Measurements from ENCODE around the gene PIP5KL1.

PIP5KL1 gene

DNA sequence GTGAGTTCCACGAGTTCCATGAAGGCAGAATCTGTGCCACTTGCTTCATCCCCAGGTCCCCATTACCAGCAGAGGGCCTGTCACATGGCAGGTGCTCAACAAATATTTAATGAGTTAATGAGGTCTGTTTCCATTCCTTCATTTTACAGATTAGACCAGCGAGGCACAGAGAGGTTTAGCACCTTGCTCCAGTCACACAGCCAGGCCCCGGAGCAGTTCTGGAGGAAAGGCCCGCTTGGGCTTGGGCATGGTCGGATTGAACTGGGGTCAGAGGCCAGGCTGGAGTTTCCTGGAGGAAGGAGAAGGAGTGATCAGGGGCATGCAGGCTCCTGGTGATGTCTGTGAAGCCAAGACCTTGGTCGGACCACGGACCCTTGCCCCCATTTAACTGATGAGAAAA is 9.8 kb downstream of the PIP5KL1 start:
- peaks cover 12% of the 10 kb centered on the region for H3F3A ChIP-seq (ENCODE audit: control insufficient read depth, insufficient read depth)
- H3K9me3 ChIP-seq (ENCODE audit: control insufficient read depth, insufficient read depth, low read length) = no peaks in the 10 kb centered on the region
- peaks cover 45% of the 10 kb centered on the region for H3K4me1 ChIP-seq (ENCODE audit: control insufficient read depth, low read length)
- peaks cover 9% of the 10 kb centered on the region for H3K36me3 ChIP-seq (ENCODE audit: control insufficient read depth, low read length)
- no peaks in the 10 kb centered on the region for H3K9me2 ChIP-seq (replicated peaks; ENCODE audit: control insufficient read depth, low read length)
- TF ChIP-seq EZH2phosphoT487 (IDR thresholded peaks at IDR 0.05; ENCODE audit: borderline replicate concordance, low read length) = no peak
- TF ChIP-seq, protein P1, sequence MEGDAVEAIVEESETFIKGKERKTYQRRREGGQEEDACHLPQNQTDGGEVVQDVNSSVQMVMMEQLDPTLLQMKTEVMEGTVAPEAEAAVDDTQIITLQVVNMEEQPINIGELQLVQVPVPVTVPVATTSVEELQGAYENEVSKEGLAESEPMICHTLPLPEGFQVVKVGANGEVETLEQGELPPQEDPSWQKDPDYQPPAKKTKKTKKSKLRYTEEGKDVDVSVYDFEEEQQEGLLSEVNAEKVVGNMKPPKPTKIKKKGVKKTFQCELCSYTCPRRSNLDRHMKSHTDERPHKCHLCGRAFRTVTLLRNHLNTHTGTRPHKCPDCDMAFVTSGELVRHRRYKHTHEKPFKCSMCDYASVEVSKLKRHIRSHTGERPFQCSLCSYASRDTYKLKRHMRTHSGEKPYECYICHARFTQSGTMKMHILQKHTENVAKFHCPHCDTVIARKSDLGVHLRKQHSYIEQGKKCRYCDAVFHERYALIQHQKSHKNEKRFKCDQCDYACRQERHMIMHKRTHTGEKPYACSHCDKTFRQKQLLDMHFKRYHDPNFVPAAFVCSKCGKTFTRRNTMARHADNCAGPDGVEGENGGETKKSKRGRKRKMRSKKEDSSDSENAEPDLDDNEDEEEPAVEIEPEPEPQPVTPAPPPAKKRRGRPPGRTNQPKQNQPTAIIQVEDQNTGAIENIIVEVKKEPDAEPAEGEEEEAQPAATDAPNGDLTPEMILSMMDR (IDR thresholded peaks at IDR 0.05; ENCODE audit: low read depth, low read length, poor library complexity, severe bottlenecking) = no peak
- H3K79me2 ChIP-seq (ENCODE audit: control insufficient read depth, low read length) = peaks cover 10% of the 10 kb centered on the region
- H4K20me1 ChIP-seq (ENCODE audit: control insufficient read depth, insufficient read depth, low read depth, low read length) = no peaks in the 10 kb centered on the region
- no peak overlapping the region for H3K4me3 ChIP-seq (ENCODE audit: low read length)
- H3K4me2 ChIP-seq (ENCODE audit: low read length) = no peak overlapping the region
- peaks cover 26% of the 10 kb centered on the region for H3K27me3 ChIP-seq (ENCODE audit: control insufficient read depth, low read length)
- no peak overlapping the region for H3K27ac ChIP-seq (ENCODE audit: low read depth, low read length)

DNA sequence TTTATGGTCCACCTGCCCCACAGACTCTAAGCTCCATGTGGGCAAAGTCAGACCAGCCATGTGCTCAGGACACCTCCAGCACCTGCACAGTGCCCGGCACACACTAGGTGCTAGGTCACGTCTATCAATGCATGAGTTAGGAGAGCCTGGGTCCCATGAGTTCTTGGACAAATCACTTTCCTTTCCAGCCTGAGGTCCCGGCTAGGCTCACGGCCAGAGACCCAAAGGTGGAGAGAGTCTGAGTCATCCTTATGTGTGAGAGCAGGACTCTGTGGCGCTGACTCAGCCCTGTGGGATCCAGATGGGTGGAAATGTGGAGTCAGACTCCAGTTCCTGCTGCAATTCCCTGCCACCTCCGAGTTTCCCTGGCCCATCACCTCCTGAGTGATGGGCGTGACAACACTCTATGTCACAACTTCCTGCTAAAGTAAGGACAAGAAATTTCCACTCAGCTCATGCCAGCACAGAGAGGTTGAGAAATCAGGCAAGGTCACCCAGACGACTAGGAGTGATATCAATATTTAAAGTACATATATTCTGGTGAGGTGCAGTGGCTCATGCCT is 11.2 kb downstream of the PIP5KL1 start:
- no peak overlapping the region for H3K4me3 ChIP-seq (ENCODE audit: low read length)
- no peaks in the 10 kb centered on the region for H3K9me3 ChIP-seq (ENCODE audit: control insufficient read depth, insufficient read depth, low read length)
- H3K4me1 ChIP-seq (ENCODE audit: control insufficient read depth, low read length) = peaks cover 59% of the 10 kb centered on the region
- H3K36me3 ChIP-seq (ENCODE audit: control insufficient read depth, low read length) = peaks cover 21% of the 10 kb centered on the region
- H3K4me2 ChIP-seq (ENCODE audit: low read length) = no peak overlapping the region
- peaks cover 22% of the 10 kb centered on the region for H3K79me2 ChIP-seq (ENCODE audit: control insufficient read depth, low read length)
- TF ChIP-seq, protein P1 (IDR thresholded peaks at IDR 0.05; ENCODE audit: low read depth, low read length, poor library complexity, severe bottlenecking) = no peak
- no peaks in the 10 kb centered on the region for H3K9me2 ChIP-seq (replicated peaks; ENCODE audit: control insufficient read depth, low read length)
- peaks cover 14% of the 10 kb centered on the region for H3F3A ChIP-seq (ENCODE audit: control insufficient read depth, insufficient read depth)
- no peak overlapping the region for H3K27ac ChIP-seq (ENCODE audit: low read depth, low read length)
- no peaks in the 10 kb centered on the region for H4K20me1 ChIP-seq (ENCODE audit: control insufficient read depth, insufficient read depth, low read depth, low read length)
- peaks cover 17% of the 10 kb centered on the region for H3K27me3 ChIP-seq (ENCODE audit: control insufficient read depth, low read length)

DNA sequence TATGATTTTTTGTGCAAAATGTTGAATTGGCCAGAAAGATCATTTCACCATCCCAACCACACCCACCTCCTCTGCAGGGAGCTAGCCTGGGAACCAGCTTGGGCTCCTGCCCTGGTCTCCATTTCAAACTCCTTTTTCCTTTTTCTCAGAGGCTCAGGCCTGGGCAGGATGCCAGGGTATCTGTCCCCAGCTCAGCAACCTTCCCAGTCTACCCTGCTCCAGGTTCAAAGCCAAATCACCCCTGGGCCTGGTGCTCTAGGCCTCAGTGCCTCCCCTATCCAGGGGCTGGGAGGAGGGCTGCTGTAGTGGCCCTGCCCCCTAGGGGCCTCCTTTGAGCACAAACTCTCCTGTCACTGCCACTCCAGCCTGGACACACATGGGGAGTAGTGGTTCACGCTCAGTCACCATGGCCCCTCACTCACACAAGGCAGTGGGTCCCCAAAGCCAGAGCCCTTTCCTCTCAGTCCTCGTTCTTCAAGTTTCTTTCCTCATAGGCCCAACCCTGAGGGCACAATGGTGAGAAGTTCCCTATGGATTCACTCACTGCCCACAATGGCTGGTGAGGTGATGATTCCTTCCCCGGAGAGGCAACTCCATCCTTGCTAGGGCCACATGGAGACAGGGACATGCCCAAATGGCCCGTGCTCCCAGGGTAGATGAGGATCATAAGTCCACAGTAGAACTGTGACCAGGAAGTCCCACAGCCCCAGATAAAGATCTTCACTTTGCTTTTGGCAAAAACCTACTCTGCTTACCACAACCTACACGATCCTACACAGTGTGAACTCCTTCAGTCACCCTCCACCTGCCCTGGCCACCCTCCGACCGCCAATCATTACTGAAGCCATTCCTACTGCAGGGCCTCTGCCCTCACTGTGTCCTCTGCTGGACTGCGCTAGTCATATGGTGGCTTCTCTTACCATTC is 12.1 kb downstream of the PIP5KL1 start:
- peaks cover 14% of the 10 kb centered on the region for H3F3A ChIP-seq (ENCODE audit: control insufficient read depth, insufficient read depth)
- TF ChIP-seq, protein P1 (IDR thresholded peaks at IDR 0.05; ENCODE audit: low read depth, low read length, poor library complexity, severe bottlenecking) = peak; percentile 64
- no peak for TF ChIP-seq EZH2phosphoT487 (IDR thresholded peaks at IDR 0.05; ENCODE audit: borderline replicate concordance, low read length)
- no peaks in the 10 kb centered on the region for H4K20me1 ChIP-seq (ENCODE audit: control insufficient read depth, insufficient read depth, low read depth, low read length)
- peaks cover 59% of the 10 kb centered on the region for H3K4me1 ChIP-seq (ENCODE audit: control insufficient read depth, low read length)
- H3K36me3 ChIP-seq (ENCODE audit: control insufficient read depth, low read length) = peaks cover 25% of the 10 kb centered on the region
- H3K79me2 ChIP-seq (ENCODE audit: control insufficient read depth, low read length) = peaks cover 22% of the 10 kb centered on the region
- peak overlapping the region; percentile 69 for H3K27ac ChIP-seq (ENCODE audit: low read depth, low read length)
- no peaks in the 10 kb centered on the region for H3K9me3 ChIP-seq (ENCODE audit: control insufficient read depth, insufficient read depth, low read length)
- peak overlapping the region; percentile 97 for H3K4me3 ChIP-seq (ENCODE audit: low read length)
- peaks cover 15% of the 10 kb centered on the region for H3K27me3 ChIP-seq (ENCODE audit: control insufficient read depth, low read length)
- H3K4me2 ChIP-seq (ENCODE audit: low read length) = peak overlapping the region; percentile 90
- no peaks in the 10 kb centered on the region for H3K9me2 ChIP-seq (replicated peaks; ENCODE audit: control insufficient read depth, low read length)
